Endothelial cell of umbilical vein (primary cell): ENCODE data around the gene ANK2. TPM values are rescaled to one million over a fixed set of nuclear protein-coding genes. Genes with fewer than 3 reads are reported as not detected.

Experiments used
- BruUV-seq: library from RNA; stranded (reverse); fragments of 400-500 nt; replicated peaks from 2 replicates; lab custom pipeline; 2021; lab: Mats Ljungman, UMichigan
- CTCF ChIA-PET: fragments of 300-600, 350-600 bp; sonication (Branson Sonifier 250); formaldehyde crosslinking; loops from one replicate; lab custom pipeline; 2021; ENCODE audit warnings: antibody characterized with exemption, inconsistent platforms; lab: Charles Lee
- POLR2A ChIA-PET: fragments of 300-600, 350-600 bp; sonication (Branson Sonifier 250); formaldehyde crosslinking; loops from one replicate; lab custom pipeline; 2021; ENCODE audit warnings: antibody characterized with exemption, inconsistent platforms; lab: Charles Lee
- DNase-seq: peaks from one replicate; pipeline ENCODE4 v3.0.0-alpha.2; 2011; ENCODE audit warnings: low read depth, low spot score
- FAIRE-seq: peaks from 2 replicates; lab custom pipeline; 2011; peaks lifted over from hg19 to GRCh38; lab: Jason Lieb, UNC
- H2AFZ ChIP-seq: 2 replicates; pipeline ENCODE4 v1.6.0; 2012; ENCODE audit warnings: low read depth, low read length, control low read depth, inconsistent platforms
- H3K27ac ChIP-seq: 2 replicates; pipeline ENCODE4 v1.5.1; 2011; ENCODE audit warnings: low read depth, mild to moderate bottlenecking, control low read depth, low read length, moderate library complexity; ENCODE audit not compliant: insufficient read depth
- H3K27me3 ChIP-seq, 2 experiments: 2 replicates each; pipeline versions ENCODE4 v1.6.0 to v1.6.1; 2011; ENCODE audit warnings: low read length in 2 of 2, mixed read lengths in 1 of 2; ENCODE audit not compliant: control insufficient read depth in 2 of 2, insufficient read depth in 2 of 2
- H3K36me3 ChIP-seq, 2 experiments: 2 replicates in 1 of 2; 3 replicates in 1 of 2; pipeline ENCODE4 v1.5.1; 2011; ENCODE audit warnings: low read length in 2 of 2, mild to moderate bottlenecking in 1 of 2, moderate library complexity in 1 of 2; ENCODE audit not compliant: control insufficient read depth in 2 of 2, insufficient read depth in 2 of 2; ENCODE audit errors: extremely low read depth in 1 of 2
- H3K4me1 ChIP-seq: 3 replicates; pipeline ENCODE4 v1.5.1; 2011; ENCODE audit warnings: mild to moderate bottlenecking, low read length; ENCODE audit not compliant: control insufficient read depth, insufficient read depth; ENCODE audit errors: extremely low read depth
- H3K4me2 ChIP-seq: 2 replicates; pipeline ENCODE4 v1.6.1; 2011; ENCODE audit warnings: low read length, control low read depth, mixed read lengths; ENCODE audit not compliant: insufficient read depth
- H3K4me3 ChIP-seq, 3 experiments: fragments of 200-600 bp in 1 of 3; sonication (generic), shearing (Covaris generic) in 1 of 3; replicated peaks in 1 of 3; 2 replicates each; pipeline ENCODE4 v1.5.1; 2011 to 2016; ENCODE audit warnings: control low read depth in 3 of 3, low read length in 3 of 3, mild to moderate bottlenecking in 2 of 3, inconsistent platforms in 1 of 3, low read depth in 1 of 3, moderate library complexity in 1 of 3; ENCODE audit not compliant: insufficient read depth in 1 of 3
- H3K79me2 ChIP-seq: 2 replicates; pipeline ENCODE4 v1.6.0; 2012; ENCODE audit warnings: low read length, inconsistent platforms; ENCODE audit not compliant: control insufficient read depth, insufficient read depth
- H3K9ac ChIP-seq: replicated peaks from 2 replicates; pipeline ENCODE3; 2011; ENCODE audit warnings: low read length, control low read depth; ENCODE audit not compliant: insufficient read depth; ENCODE audit errors: extremely low read depth
- H3K9me1 ChIP-seq: replicated peaks from 3 replicates; pipeline ENCODE4 v1.6.0; 2011; ENCODE audit warnings: mild to moderate bottlenecking, low read length; ENCODE audit not compliant: control insufficient read depth, insufficient read depth; ENCODE audit errors: extremely low read depth
- H3K9me3 ChIP-seq: replicated peaks from 2 replicates; pipeline ENCODE4 v1.5.1; 2012; ENCODE audit warnings: low read length, inconsistent platforms; ENCODE audit not compliant: control insufficient read depth, insufficient read depth
- H4K20me1 ChIP-seq: replicated peaks from 2 replicates; pipeline ENCODE3; 2011; ENCODE audit warnings: mild to moderate bottlenecking, low read length; ENCODE audit not compliant: control insufficient read depth, insufficient read depth; ENCODE audit errors: extremely low read depth
- EZH2 ChIP-seq: IDR thresholded peaks from 2 replicates; pipeline ENCODE4 v1.6.1; 2012; ENCODE audit warnings: borderline replicate concordance, low read depth, mild to moderate bottlenecking, moderate library complexity, low read length, inconsistent platforms; ENCODE audit not compliant: severe bottlenecking
- FOS ChIP-seq: IDR thresholded peaks from 2 replicates; pipeline ENCODE4 v1.6.1; 2011; ENCODE audit warnings: mild to moderate bottlenecking, low read length, moderate library complexity, borderline replicate concordance; ENCODE audit not compliant: insufficient read depth
- GATA2 ChIP-seq: IDR thresholded peaks from 2 replicates; pipeline ENCODE4 v1.7.0; 2011; ENCODE audit warnings: low read depth, mild to moderate bottlenecking, moderate library complexity, mixed read lengths, low read length; ENCODE audit not compliant: insufficient read length, insufficient read depth
- JUN ChIP-seq: IDR thresholded peaks from 2 replicates; pipeline ENCODE4 v1.6.1; 2011; ENCODE audit warnings: borderline replicate concordance, low read depth; ENCODE audit not compliant: insufficient read length, insufficient read depth
- MYC ChIP-seq: IDR thresholded peaks from one replicate; pipeline ENCODE4 v1.6.1; 2011; ENCODE audit warnings: mild to moderate bottlenecking, low read depth, low read length
- POLR2A ChIP-seq: IDR thresholded peaks from 2 replicates; pipeline ENCODE4 v1.6.1; 2012; ENCODE audit warnings: low read depth, mild to moderate bottlenecking, control low read depth, low read length
- POLR2AphosphoS5 ChIP-seq: IDR thresholded peaks from 2 replicates; pipeline ENCODE4 v1.6.1; 2012; ENCODE audit warnings: low read depth, mild to moderate bottlenecking, control low read depth, low read length, moderate library complexity; ENCODE audit not compliant: insufficient read depth
- dilution Hi-C: fragments of 300-500 bp; cut with MboI; formaldehyde crosslinking; loops from one replicate; pipeline ENCODE4 v1.15.0; 2019; ENCODE audit warnings: low sequenced_read_pairs; ENCODE audit not compliant: extremely low pct_ligation_motif_present
- intact Hi-C: fragments of 100-400 bp; cut with micrococcal nuclease; formaldehyde crosslinking; loops from one replicate; pipeline ENCODE4 v1.10.0; 2022
- polyA plus RNA-seq, 4 experiments: library from polyadenylated mRNA; depleted of rRNA in 3 of 4; stranded (reverse) in 3 of 4; unstranded in 1 of 4; fragments of >200 nt; gene quantifications; 2 replicates each; pipeline versions ENCODE4 v1.2.1 to v1.2.3, GENCODE V29; 2011 to 2012; ENCODE audit warnings: missing spikeins in 1 of 4
- total RNA-seq: library from RNA; stranded (reverse); gene quantifications from 2 replicates; pipeline ENCODE4 v1.2.3, GENCODE V29; 2021
- TF ChIP-seq, protein P1 (sequence below), 2 donors: IDR thresholded peaks; 1 replicate in 1 of 2; 2 replicates in 1 of 2; pipeline ENCODE4 v1.5.1; 2011; ENCODE audit warnings: low read length in 2 of 2, mild to moderate bottlenecking in 2 of 2, moderate library complexity in 2 of 2, control low read depth in 1 of 2, inconsistent platforms in 1 of 2, low read depth in 1 of 2; ENCODE audit not compliant: insufficient read depth in 1 of 2; ENCODE audit errors: extremely low read depth in 1 of 2
- TF ChIP-seq, protein P2 (sequence below): IDR thresholded peaks from 2 replicates; pipeline ENCODE4 v1.6.1; 2011; ENCODE audit not compliant: insufficient read depth, insufficient read length

The ANK2 gene
- total and polyA plus RNA-seq, 2 donors (not counting 3 experiments of a cell fraction or from before 2014, with no cell fraction given) = not detected

DNA sequence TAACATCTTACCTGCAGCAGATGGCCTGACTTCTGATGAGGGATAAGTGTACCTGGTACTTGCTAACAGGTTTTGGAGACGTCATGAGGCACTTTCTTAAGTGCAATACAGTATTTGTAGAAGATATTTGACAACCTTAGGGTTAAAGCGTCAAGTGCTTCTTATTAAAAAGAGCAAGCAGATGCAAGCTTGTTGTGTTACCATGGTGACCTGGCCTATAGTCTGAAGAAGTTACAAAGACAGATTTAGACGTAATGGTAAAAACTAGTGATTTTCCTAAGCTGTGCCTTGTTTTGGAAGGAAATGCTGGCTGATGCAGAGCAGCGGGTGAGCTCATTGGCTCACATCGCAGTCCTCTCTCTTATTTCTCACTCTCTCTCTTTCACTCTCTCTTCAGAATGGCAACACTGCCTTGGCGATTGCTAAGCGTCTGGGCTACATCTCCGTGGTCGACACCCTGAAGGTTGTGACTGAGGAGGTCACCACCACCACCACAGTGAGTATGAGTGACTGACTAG, 243.6 kb downstream of the ANK2 start:
- no peaks in the 10 kb centered on the region for H3K36me3 ChIP-seq
- no peaks in the 10 kb centered on the region for H3K4me1 ChIP-seq
- H3K27me3 ChIP-seq = peaks cover 0 to 3% of the 10 kb centered on the region in 2 experiments
- H3K79me2 ChIP-seq = no peaks in the 10 kb centered on the region
- no peaks in the 10 kb centered on the region for H3K9me3 ChIP-seq
- no peak overlapping the region for H3K4me3 ChIP-seq
- FAIRE-seq (no peak), DNase-seq (no peak)
- CTCF ChIA-PET = interaction anchor here (1.1 to 1.7 kb wide), 2 partner anchors 9 to 14 kb away, joined by 3 to 4 read pairs; no protein-coding TSS in a partner anchor
- TF ChIP-seq POLR2A = no peak
- no peak for TF ChIP-seq EZH2
- no peak for TF ChIP-seq GATA2
- TF ChIP-seq, protein P1, sequence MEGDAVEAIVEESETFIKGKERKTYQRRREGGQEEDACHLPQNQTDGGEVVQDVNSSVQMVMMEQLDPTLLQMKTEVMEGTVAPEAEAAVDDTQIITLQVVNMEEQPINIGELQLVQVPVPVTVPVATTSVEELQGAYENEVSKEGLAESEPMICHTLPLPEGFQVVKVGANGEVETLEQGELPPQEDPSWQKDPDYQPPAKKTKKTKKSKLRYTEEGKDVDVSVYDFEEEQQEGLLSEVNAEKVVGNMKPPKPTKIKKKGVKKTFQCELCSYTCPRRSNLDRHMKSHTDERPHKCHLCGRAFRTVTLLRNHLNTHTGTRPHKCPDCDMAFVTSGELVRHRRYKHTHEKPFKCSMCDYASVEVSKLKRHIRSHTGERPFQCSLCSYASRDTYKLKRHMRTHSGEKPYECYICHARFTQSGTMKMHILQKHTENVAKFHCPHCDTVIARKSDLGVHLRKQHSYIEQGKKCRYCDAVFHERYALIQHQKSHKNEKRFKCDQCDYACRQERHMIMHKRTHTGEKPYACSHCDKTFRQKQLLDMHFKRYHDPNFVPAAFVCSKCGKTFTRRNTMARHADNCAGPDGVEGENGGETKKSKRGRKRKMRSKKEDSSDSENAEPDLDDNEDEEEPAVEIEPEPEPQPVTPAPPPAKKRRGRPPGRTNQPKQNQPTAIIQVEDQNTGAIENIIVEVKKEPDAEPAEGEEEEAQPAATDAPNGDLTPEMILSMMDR (IDR thresholded peaks at IDR 0.05; ENCODE audit: extremely low read depth in 1 of 2, insufficient read depth in 1 of 2, low read depth in 1 of 2, low read length in 2 of 2) = no peak
- no peak for TF ChIP-seq POLR2AphosphoS5
- TF ChIP-seq JUN = no peak
- no peak for TF ChIP-seq FOS
- TF ChIP-seq MYC = no peak
- TF ChIP-seq, protein P2, sequence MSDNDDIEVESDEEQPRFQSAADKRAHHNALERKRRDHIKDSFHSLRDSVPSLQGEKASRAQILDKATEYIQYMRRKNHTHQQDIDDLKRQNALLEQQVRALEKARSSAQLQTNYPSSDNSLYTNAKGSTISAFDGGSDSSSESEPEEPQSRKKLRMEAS = no peak
- intact Hi-C loops = loop anchor here (10.0 kb wide), 1 partner anchor 352 kb away; no protein-coding TSS in a partner anchor
- POLR2A ChIA-PET = no interaction called here
- H2AFZ ChIP-seq = no peak overlapping the region
- no peak overlapping the region for H3K9ac ChIP-seq
- no peak overlapping the region for H3K27ac ChIP-seq
- no peak overlapping the region for H3K4me2 ChIP-seq
- H3K9me1 ChIP-seq = no peaks in the 10 kb centered on the region
- BruUV-seq = no TSS peak
- dilution Hi-C loops = no loop called here
- no peaks in the 10 kb centered on the region for H4K20me1 ChIP-seq
